Mesendoderm (in vitro differentiated cells): ENCODE results near the gene DDR1.
A peak's percentile ranks its signal among the peaks of the same experiment; 100 is the strongest.

Source experiments
- DNase-seq: peaks from one replicate; pipeline ENCODE4 v3.0.0; 2013
- H2AK5ac ChIP-seq: 2 replicates; pipeline ENCODE4 v1.6.1; 2013; ENCODE audit warnings: low read length, inconsistent platforms
- H2BK120ac ChIP-seq: 2 replicates; pipeline ENCODE4 v1.6.1; 2013; ENCODE audit warnings: low read depth, mild to moderate bottlenecking, low read length, moderate library complexity, mixed read lengths
- H2BK15ac ChIP-seq: replicated peaks from 2 replicates; pipeline ENCODE4 v1.6.1; 2013; ENCODE audit warnings: low read depth, mild to moderate bottlenecking, moderate library complexity
- H2BK5ac ChIP-seq: 2 replicates; pipeline ENCODE4 v1.6.1; 2013; ENCODE audit warnings: low read length, inconsistent platforms
- H3K18ac ChIP-seq: 2 replicates; pipeline ENCODE4 v1.6.1; 2013; ENCODE audit warnings: mild to moderate bottlenecking, low read length, mixed read lengths
- H3K23ac ChIP-seq: one replicate; pipeline ENCODE4 v1.6.1; 2013; ENCODE audit warnings: low read length
- H3K27ac ChIP-seq: 2 replicates; pipeline ENCODE4 v1.5.1; 2013; ENCODE audit warnings: low read depth, mild to moderate bottlenecking, inconsistent platforms, low read length, moderate library complexity
- H3K27me3 ChIP-seq: 2 replicates; pipeline ENCODE4 v1.6.1; 2013; ENCODE audit warnings: low read length, control low read depth, mild to moderate bottlenecking, inconsistent platforms; ENCODE audit not compliant: insufficient read depth, poor library complexity
- H3K36me3 ChIP-seq: 2 replicates; pipeline ENCODE4 v1.6.1; 2013; ENCODE audit warnings: low read length, inconsistent platforms; ENCODE audit not compliant: control insufficient read depth, insufficient read depth
- H3K4ac ChIP-seq: one replicate; pipeline ENCODE4 v1.6.1; 2013; ENCODE audit warnings: low read depth, mild to moderate bottlenecking, low read length, moderate library complexity
- H3K4me1 ChIP-seq: 2 replicates; pipeline ENCODE4 v1.6.1; 2013; ENCODE audit warnings: low read depth, low read length, inconsistent platforms; ENCODE audit not compliant: control insufficient read depth
- H3K4me2 ChIP-seq: 2 replicates; pipeline ENCODE4 v1.6.1; 2013; ENCODE audit warnings: low read length
- H3K4me3 ChIP-seq: 2 replicates; pipeline ENCODE4 v1.5.1; 2013; ENCODE audit warnings: mild to moderate bottlenecking, low read length
- H3K56ac ChIP-seq: one replicate; pipeline ENCODE4 v1.6.1; 2013; ENCODE audit warnings: low read length
- H3K79me1 ChIP-seq: 2 replicates; pipeline ENCODE4 v1.6.1; 2013; ENCODE audit warnings: low read length, inconsistent platforms
- H3K79me2 ChIP-seq: 2 replicates; pipeline ENCODE4 v1.6.1; 2013; ENCODE audit warnings: mild to moderate bottlenecking, low read length; ENCODE audit not compliant: control insufficient read depth, insufficient read depth
- H3K9ac ChIP-seq: 2 replicates; pipeline ENCODE4 v1.6.1; 2013; ENCODE audit warnings: low read length, inconsistent platforms
- H4K5ac ChIP-seq: one replicate; pipeline ENCODE4 v1.6.1; 2013; ENCODE audit warnings: low read length
- H4K8ac ChIP-seq: one replicate; pipeline ENCODE4 v1.6.1; 2013; ENCODE audit warnings: low read depth, mild to moderate bottlenecking, control low read depth, low read length, moderate library complexity
- WGBS: extraction: QIAGEN DNeasy Blood & Tissue Kit; methylation state at CpG from one replicate; pipeline ENCODE4 v1.1.7; 2013; ENCODE audit warnings: low lambda C conversion rate, missing lambda C conversion rate; ENCODE audit not compliant: insufficient coverage; ENCODE audit errors: extremely low coverage; 5-methylcytosine and 5-hydroxymethylcytosine counted together

The DDR1 gene

GRCh38 chr6:30841644-30842504 lies 42.4 kb upstream of the DDR1 start:
- no peak overlapping the region for H3K27ac ChIP-seq
- no peaks in the 10 kb centered on the region for H3K79me2 ChIP-seq
- H3K4ac ChIP-seq: no peak overlapping the region
- H2BK120ac ChIP-seq: no peak overlapping the region
- no peak overlapping the region for H2AK5ac ChIP-seq
- H3K36me3 ChIP-seq: no peaks in the 10 kb centered on the region
- no peak overlapping the region for H3K18ac ChIP-seq
- H2BK15ac ChIP-seq: no peak overlapping the region
- no CpG with 5 or more reads among the region's 6 CpGs for WGBS
- no peak overlapping the region for H3K4me2 ChIP-seq
- no peak for DNase-seq
- no peaks in the 10 kb centered on the region for H3K27me3 ChIP-seq
- H2BK5ac ChIP-seq: no peak overlapping the region
- no peaks in the 10 kb centered on the region for H3K79me1 ChIP-seq
- no peak overlapping the region for H4K8ac ChIP-seq
- H3K23ac ChIP-seq: no peak overlapping the region
- no peak overlapping the region for H4K5ac ChIP-seq
- H3K9ac ChIP-seq: no peak overlapping the region
- H3K4me3 ChIP-seq: no peak overlapping the region
- H3K56ac ChIP-seq: no peak overlapping the region
- peaks cover 13% of the 10 kb centered on the region for H3K4me1 ChIP-seq

- peak overlapping the region; percentile 32 for H3K18ac ChIP-seq
- H2BK15ac ChIP-seq: no peak overlapping the region
- no peak overlapping the region for H3K4ac ChIP-seq
- no peak overlapping the region for H2BK120ac ChIP-seq
- H3K23ac ChIP-seq: no peak overlapping the region
- no peaks in the 10 kb centered on the region for H3K27me3 ChIP-seq
- H3K9ac ChIP-seq: no peak overlapping the region
- no peak overlapping the region for H2AK5ac ChIP-seq
- H3K27ac ChIP-seq: no peak overlapping the region
- H3K4me3 ChIP-seq: no peak overlapping the region
- H3K4me1 ChIP-seq: peaks cover 13% of the 10 kb centered on the region
- no peaks in the 10 kb centered on the region for H3K79me1 ChIP-seq
- no peak overlapping the region for H4K5ac ChIP-seq
- DNase-seq: no peak
- no peaks in the 10 kb centered on the region for H3K79me2 ChIP-seq
- no peak overlapping the region for H3K4me2 ChIP-seq
- no CpG with 5 or more reads among the region's 12 CpGs for WGBS
- H3K56ac ChIP-seq: peak overlapping the region; percentile 3
- H4K8ac ChIP-seq: no peak overlapping the region
- H3K36me3 ChIP-seq: no peaks in the 10 kb centered on the region
- no peak overlapping the region for H2BK5ac ChIP-seq
These were observed 41.3 kb upstream of the DDR1 start for GRCh38 chr6:30842754-30843610.

DNA sequence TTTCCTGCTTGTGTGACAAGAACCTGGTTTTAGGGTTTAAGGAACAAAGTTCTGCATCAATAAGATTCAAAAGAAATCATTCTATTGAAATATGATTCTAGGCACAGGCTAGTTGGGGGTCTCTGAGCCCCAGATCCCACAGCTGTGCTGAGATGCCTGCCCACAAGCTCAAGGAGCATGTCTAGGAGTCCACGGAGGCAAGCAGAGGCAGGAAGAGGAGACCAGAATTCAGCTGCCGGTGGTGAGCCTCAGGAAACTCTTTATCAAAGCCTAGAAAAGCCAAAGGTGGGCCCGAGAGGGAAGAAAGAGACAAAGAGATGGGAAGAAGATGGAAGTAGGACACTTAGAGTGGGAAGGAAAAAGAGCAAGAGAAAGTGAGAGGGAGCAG lies 40.7 kb upstream of the DDR1 start:
- Histone ChIP-seq H3K4me2 (no peak overlapping the region), H2AK5ac (no peak overlapping the region), H3K4me1 (peaks cover 16% of the 10 kb centered on the region), H3K23ac (no peak overlapping the region), H3K4me3 (no peak overlapping the region), H3K79me1 (no peaks in the 10 kb centered on the region), H4K8ac (no peak overlapping the region), H3K79me2 (no peaks in the 10 kb centered on the region), H3K4ac (peak overlapping the region; percentile 45), H3K36me3 (no peaks in the 10 kb centered on the region), H4K5ac (no peak overlapping the region), H2BK15ac (no peak overlapping the region), H3K27me3 (no peaks in the 10 kb centered on the region), H3K56ac (peak overlapping the region; percentile 3), H2BK120ac (no peak overlapping the region), H3K9ac (peak overlapping the region; percentile 1), H2BK5ac (no peak overlapping the region), H3K18ac (peak overlapping the region; percentile 32), H3K27ac (peak overlapping the region; percentile 29)
- WGBS: no CpG with 5 or more reads among the region's 3 CpGs
- DNase-seq: no peak

- Histone ChIP-seq H3K36me3 (no peaks in the 10 kb centered on the region), H3K56ac (peak overlapping the region; percentile 68), H3K27me3 (no peaks in the 10 kb centered on the region), H2AK5ac (peak overlapping the region; percentile 43), H2BK5ac (peak overlapping the region; percentile 84), H3K4me1 (peaks cover 16% of the 10 kb centered on the region), H3K79me1 (no peaks in the 10 kb centered on the region), H3K9ac (no peak overlapping the region), H3K23ac (no peak overlapping the region), H3K4me3 (no peak overlapping the region), H3K4me2 (no peak overlapping the region), H3K79me2 (no peaks in the 10 kb centered on the region), H3K18ac (peak overlapping the region; percentile 32), H3K27ac (peak overlapping the region; percentile 34), H2BK120ac (no peak overlapping the region), H2BK15ac (no peak overlapping the region), H3K4ac (no peak overlapping the region), H4K5ac (no peak overlapping the region), H4K8ac (no peak overlapping the region)
- no CpG with 5 or more reads among the region's 3 CpGs for WGBS
- DNase-seq: peak; percentile 98
These were observed 40.2 kb upstream of the DDR1 start for GRCh38 chr6:30844118-30844535.

- DNase-seq: peak; percentile 58
- Histone ChIP-seq H3K36me3 (no peaks in the 10 kb centered on the region), H3K79me2 (no peaks in the 10 kb centered on the region), H4K5ac (no peak overlapping the region), H2BK120ac (no peak overlapping the region), H4K8ac (no peak overlapping the region), H3K79me1 (no peaks in the 10 kb centered on the region), H3K23ac (no peak overlapping the region), H3K4me2 (no peak overlapping the region), H3K18ac (no peak overlapping the region), H2BK5ac (no peak overlapping the region), H3K56ac (no peak overlapping the region), H2AK5ac (no peak overlapping the region), H3K9ac (no peak overlapping the region), H3K4ac (no peak overlapping the region), H2BK15ac (no peak overlapping the region), H3K4me3 (no peak overlapping the region), H3K27me3 (no peaks in the 10 kb centered on the region), H3K4me1 (peaks cover 16% of the 10 kb centered on the region), H3K27ac (no peak overlapping the region)
- WGBS: no CpG with 5 or more reads among the region's 8 CpGs
These were observed 39.1 kb upstream of the DDR1 start for GRCh38 chr6:30845183-30845582.
